Glutamatergic neuron (in vitro differentiated cells): Measurements from ENCODE around the gene NBL1. TPM values are rescaled to one million over a fixed set of nuclear protein-coding genes. Genes with fewer than 3 reads are reported as not detected.

Source experiments
- DNase-seq: peaks from one replicate; pipeline ENCODE4 v3.0.0; 2022
- H3K27ac Mint-ChIP-seq: one replicate; pipeline ENCODE4 v1.8.0; 2020; ENCODE audit warnings: mild to moderate bottlenecking, mixed read lengths, inconsistent platforms; ENCODE audit not compliant: unreplicated experiment
- H3K27me3 Mint-ChIP-seq: one replicate; pipeline ENCODE4 v1.8.0; 2020; ENCODE audit warnings: mild to moderate bottlenecking, moderate library complexity, mixed read lengths, inconsistent platforms; ENCODE audit not compliant: unreplicated experiment
- H3K36me3 Mint-ChIP-seq: one replicate; pipeline ENCODE4 v1.8.0; 2020; ENCODE audit warnings: mild to moderate bottlenecking, mixed read lengths, inconsistent platforms; ENCODE audit not compliant: unreplicated experiment
- H3K4me1 Mint-ChIP-seq: one replicate; pipeline ENCODE4 v1.8.0; 2020; ENCODE audit warnings: mild to moderate bottlenecking, low read depth, mixed read lengths, inconsistent platforms; ENCODE audit not compliant: unreplicated experiment
- H3K4me3 Mint-ChIP-seq: one replicate; pipeline ENCODE4 v1.8.0; 2020; ENCODE audit warnings: mild to moderate bottlenecking, mixed read lengths, inconsistent platforms; ENCODE audit not compliant: unreplicated experiment
- H3K9me3 Mint-ChIP-seq: one replicate; pipeline ENCODE4 v1.8.0; 2020; ENCODE audit warnings: mild to moderate bottlenecking, moderate library complexity, mixed read lengths, inconsistent platforms; ENCODE audit not compliant: unreplicated experiment
- CTCF ChIP-seq: fragments of 200-600 bp; sonication (generic); IDR thresholded peaks from one replicate; pipeline ENCODE4 v1.5.0; 2021; ENCODE audit not compliant: partially characterized antibody, unreplicated experiment
- total RNA-seq: library from RNA; stranded (reverse); fragmentation: NEBNext Ultra II Directional; extraction: Animal tissue kit (Norgen Biotek cat#: 25700); gene quantifications from one replicate; pipeline ENCODE4 v1.2.1, GENCODE V29; 2021; ENCODE audit not compliant: unreplicated experiment

Gene NBL1
- total RNA-seq, 1 donor from 2014 or later: 14.4 TPM

- no peak overlapping the region for H3K27ac Mint-ChIP-seq
- no peak for DNase-seq
Observed at GRCh38 chr1:19676438-19676922, 32.4 kb downstream of the NBL1 start.

GRCh38 chr1:19678493-19678892 is 34.4 kb downstream of the NBL1 start:
- no peak for TF ChIP-seq CTCF
- H3K36me3 Mint-ChIP-seq: no peaks in the 10 kb centered on the region
- H3K27me3 Mint-ChIP-seq: peaks cover 2% of the 10 kb centered on the region
- H3K27ac Mint-ChIP-seq: no peak overlapping the region
- no peaks in the 10 kb centered on the region for H3K4me1 Mint-ChIP-seq
- no peak overlapping the region for H3K4me3 Mint-ChIP-seq
- DNase-seq: no peak
- H3K9me3 Mint-ChIP-seq: peaks cover 2% of the 10 kb centered on the region

More at GRCh38 chr1:19676438-19676922, 32.4 kb downstream of the NBL1 start:
- Mint-ChIP-seq H3K4me1 (no peaks in the 10 kb centered on the region), H3K27me3 (peaks cover 2% of the 10 kb centered on the region), H3K4me3 (no peak overlapping the region), H3K36me3 (no peaks in the 10 kb centered on the region), H3K9me3 (peaks cover 2% of the 10 kb centered on the region)
- TF ChIP-seq CTCF: no peak

- Mint-ChIP-seq H3K4me3 (no peak overlapping the region), H3K9me3 (peaks cover 2% of the 10 kb centered on the region), H3K4me1 (no peaks in the 10 kb centered on the region), H3K27ac (no peak overlapping the region), H3K36me3 (no peaks in the 10 kb centered on the region), H3K27me3 (peaks cover 2% of the 10 kb centered on the region)
- DNase-seq: no peak
- TF ChIP-seq CTCF: no peak
Observed at GRCh38 chr1:19678931-19679453, 34.9 kb downstream of the NBL1 start.

- Mint-ChIP-seq H3K9me3 (peaks cover 2% of the 10 kb centered on the region), H3K4me3 (no peak overlapping the region), H3K4me1 (no peaks in the 10 kb centered on the region), H3K27me3 (peaks cover 2% of the 10 kb centered on the region), H3K36me3 (no peaks in the 10 kb centered on the region), H3K27ac (no peak overlapping the region)
- DNase-seq: no peak
- TF ChIP-seq CTCF: no peak
Observed at GRCh38 chr1:19679691-19680090, 35.6 kb downstream of the NBL1 start.

- Mint-ChIP-seq H3K4me3 (no peak overlapping the region), H3K27ac (no peak overlapping the region), H3K4me1 (no peaks in the 10 kb centered on the region), H3K36me3 (no peaks in the 10 kb centered on the region), H3K9me3 (no peaks in the 10 kb centered on the region), H3K27me3 (peaks cover 2% of the 10 kb centered on the region)
- TF ChIP-seq CTCF: no peak
- no peak for DNase-seq
Observed at GRCh38 chr1:19680644-19681043, 36.5 kb downstream of the NBL1 start.
